Activated T-helper 9 cell treated with anti-CD3 and anti-CD28 coated beads, Interleukin-2, amount 50 U/mL, for 16 hours (primary cell): ENCODE data around the gene FAM241A.
"Not testable (repeated sequence)": the region's sequence is repeated elsewhere in the genome, so short reads cannot be mapped to it uniquely, and the experiment has no call there.

Experiments used
- DNase-seq: peaks from one replicate; pipeline ENCODE4 v3.0.0-alpha.2; 2020; ENCODE audit warnings: low read depth

Gene FAM241A

GRCh38 chr4:112173593-112174558, 28.6 kb downstream of the FAM241A start:
- no peak for DNase-seq

GRCh38 chr4:112175840-112176239, 30.6 kb downstream of the FAM241A start:
- no peak for DNase-seq

- DNase-seq, result no peak
Measured at GRCh38 chr4:112176596-112176995, 31.3 kb downstream of the FAM241A start.

GRCh38 chr4:112178741-112179140, 33.5 kb downstream of the FAM241A start:
- DNase-seq, result not testable (repeated sequence)

- no peak for DNase-seq
Measured at GRCh38 chr4:112181358-112182000, 36.2 kb downstream of the FAM241A start.

- DNase-seq, result no peak
Measured at GRCh38 chr4:112182604-112183003, 37.4 kb downstream of the FAM241A start.

GRCh38 chr4:112183252-112183651, 38.0 kb downstream of the FAM241A start:
- no peak for DNase-seq

- no peak for DNase-seq
Measured at GRCh38 chr4:112184438-112184837, 39.2 kb downstream of the FAM241A start.

- no peak for DNase-seq
Measured at GRCh38 chr4:112185334-112185733, 40.1 kb downstream of the FAM241A start.

- DNase-seq, result no peak
Measured at GRCh38 chr4:112185740-112186670, 40.8 kb downstream of the FAM241A start.

GRCh38 chr4:112189754-112190153, 44.5 kb downstream of the FAM241A start:
- DNase-seq, result no peak

GRCh38 chr4:112190684-112191083, 45.4 kb downstream of the FAM241A start:
- no peak for DNase-seq

- no peak for DNase-seq
Measured at GRCh38 chr4:112196461-112196860, 51.2 kb downstream of the FAM241A start.

- DNase-seq, result no peak
Measured at GRCh38 chr4:112199041-112199440, 53.8 kb downstream of the FAM241A start.

GRCh38 chr4:112201915-112202505, 56.8 kb downstream of the FAM241A start:
- no peak for DNase-seq

- DNase-seq, result no peak
Measured at GRCh38 chr4:112203593-112203992, 58.3 kb downstream of the FAM241A start.

- DNase-seq, result no peak
Measured at GRCh38 chr4:112206431-112206830, 61.2 kb downstream of the FAM241A start.

- not testable (repeated sequence) for DNase-seq
Measured at GRCh38 chr4:112208137-112209095, 63.2 kb downstream of the FAM241A start.

- DNase-seq, result no peak
Measured at GRCh38 chr4:112210777-112211176, 65.5 kb downstream of the FAM241A start.

- DNase-seq, result no peak
Measured at GRCh38 chr4:112213091-112213490, 67.8 kb downstream of the FAM241A start.

- no peak for DNase-seq
Measured at GRCh38 chr4:112213856-112214255, 68.6 kb downstream of the FAM241A start.
